SK-N-SH (cell line): ENCODE results near the gene TMEM167A. TPM values are rescaled to one million over a fixed set of nuclear protein-coding genes. Genes with fewer than 3 reads are reported as not detected.

Experiments used
- CTCF ChIA-PET: fragments of 300-600, 350-600 bp; formaldehyde crosslinking; extraction: SDS; loops from one replicate; lab custom pipeline; 2021; lab: Yijun Ruan, JAX
- POLR2A ChIA-PET: fragments of 350-600 bp; sonication (Branson Sonifier 250); formaldehyde crosslinking; extraction: SDS; loops from one replicate; lab custom pipeline; 2020; ENCODE audit warnings: antibody characterized with exemption, inconsistent platforms; lab: Yijun Ruan, JAX
- DNase-seq: peaks from one replicate; pipeline ENCODE4 v3.0.0; 2012
- H2AFZ ChIP-seq: fragments of 200-600 bp; sonication (generic); 2 replicates; pipeline ENCODE4 v1.8.1; 2016; ENCODE audit warnings: antibody characterized with exemption, mild to moderate bottlenecking, low read depth
- H3F3A ChIP-seq: fragments of 200-600 bp; sonication (generic); replicated peaks from 2 replicates; pipeline ENCODE3; 2016; ENCODE audit warnings: antibody characterized with exemption, mild to moderate bottlenecking; ENCODE audit not compliant: insufficient read depth
- H3K27ac ChIP-seq, 2 experiments: fragments of 200-500 bp in 1 of 2; fragments of 200-600 bp in 1 of 2; sonication (Bioruptor generic) in 1 of 2; sonication (generic), shearing (Covaris generic) in 1 of 2; 2 replicates each; pipeline versions ENCODE4 v1.5.1 to v1.6.1; 2014 to 2016; ENCODE audit warnings: low read depth in 2 of 2, inconsistent platforms in 1 of 2, low read length in 1 of 2, mild to moderate bottlenecking in 1 of 2, mixed read lengths in 1 of 2
- H3K27me3 ChIP-seq: fragments of 200-600 bp; sonication (generic), shearing (Covaris generic); 2 replicates; pipeline ENCODE4 v1.6.1; 2016; ENCODE audit warnings: mixed run types; ENCODE audit not compliant: insufficient read depth
- H3K36me3 ChIP-seq, 2 experiments: fragments of 200-500 bp in 1 of 2; fragments of 200-600 bp in 1 of 2; sonication (Bioruptor generic) in 1 of 2; sonication (generic) in 1 of 2; replicated peaks in 1 of 2; 2 replicates each; pipeline versions ENCODE3 to v1.5.1; 2014 to 2016; ENCODE audit warnings: low read length in 1 of 2, mild to moderate bottlenecking in 1 of 2; ENCODE audit not compliant: insufficient read depth in 2 of 2, control insufficient read depth in 1 of 2
- H3K4me1 ChIP-seq, 2 experiments: fragments of 200-500 bp in 1 of 2; fragments of 200-600 bp in 1 of 2; sonication (Bioruptor generic) in 1 of 2; sonication (generic), shearing (Covaris generic) in 1 of 2; 2 replicates each; pipeline versions ENCODE4 v1.5.1 to v1.6.1; 2014 to 2016; ENCODE audit warnings: low read depth in 1 of 2, low read length in 1 of 2, mixed run types in 1 of 2; ENCODE audit not compliant: insufficient read depth in 2 of 2, control insufficient read depth in 1 of 2
- H3K4me2 ChIP-seq: fragments of 200-600 bp; sonication (generic), shearing (Covaris generic); 2 replicates; pipeline ENCODE4 v1.6.1; 2017; ENCODE audit warnings: mixed run types
- H3K4me3 ChIP-seq, 2 experiments: fragments of 200-500 bp in 1 of 2; fragments of 200-600 bp in 1 of 2; sonication (Bioruptor generic) in 1 of 2; sonication (generic), shearing (Covaris generic) in 1 of 2; 2 replicates each; pipeline versions ENCODE4 v1.5.1 to v1.8.1; 2014 to 2016; ENCODE audit warnings: low read depth in 2 of 2, inconsistent platforms in 1 of 2, low read length in 1 of 2, mild to moderate bottlenecking in 1 of 2, mixed read lengths in 1 of 2, moderate library complexity in 1 of 2
- H3K79me2 ChIP-seq: fragments of 200-600 bp; sonication (generic); 2 replicates; pipeline ENCODE4 v1.8.1; 2017; ENCODE audit warnings: mild to moderate bottlenecking; ENCODE audit not compliant: insufficient read depth
- H3K9ac ChIP-seq: fragments of 200-600 bp; sonication (generic); 2 replicates; pipeline ENCODE4 v1.6.1; 2017; ENCODE audit warnings: mixed run types
- H3K9me2 ChIP-seq: fragments of 200-600 bp; sonication (generic); 2 replicates; pipeline ENCODE4 v1.6.1; 2017; ENCODE audit warnings: mixed run types
- H3K9me3 ChIP-seq: fragments of 200-600 bp; sonication (generic); 2 replicates; pipeline ENCODE4 v1.6.1; 2017; ENCODE audit warnings: mixed run types, mild to moderate bottlenecking, moderate library complexity
- H4K20me1 ChIP-seq: fragments of 200-600 bp; sonication (generic); 2 replicates; pipeline ENCODE4 v1.6.1; 2017; ENCODE audit warnings: mild to moderate bottlenecking, mixed run types; ENCODE audit not compliant: insufficient read depth
- CHD2 ChIP-seq: fragments of 150-350 bp; IDR thresholded peaks from 2 replicates; pipeline ENCODE4 v1.6.1; 2018; ENCODE audit warnings: low read length; ENCODE audit not compliant: partially characterized antibody
- EP300 ChIP-seq, 2 experiments: IDR thresholded peaks; 2 replicates each; pipeline versions ENCODE4 v1.4.0 to v1.6.1; 2012; ENCODE audit warnings: borderline replicate concordance in 1 of 2, low read depth in 1 of 2, low read length in 1 of 2
- FOXM1 ChIP-seq: IDR thresholded peaks from 2 replicates; pipeline ENCODE4 v1.4.0; 2012; ENCODE audit warnings: low read depth, mild to moderate bottlenecking
- JUND ChIP-seq: IDR thresholded peaks from 2 replicates; pipeline ENCODE4 v1.4.0; 2012
- NFIC ChIP-seq: IDR thresholded peaks from 2 replicates; pipeline ENCODE4 v1.4.0; 2012; ENCODE audit warnings: borderline replicate concordance
- NRF1 ChIP-seq: IDR thresholded peaks from 2 replicates; pipeline ENCODE4 v1.6.1; 2012; ENCODE audit warnings: low read depth, mild to moderate bottlenecking, low read length
- POLR2AphosphoS5 ChIP-seq: IDR thresholded peaks from 2 replicates; pipeline ENCODE4 v1.6.1; 2012; ENCODE audit warnings: low read depth, low read length
- RCOR1 ChIP-seq: fragments of 150-350 bp; IDR thresholded peaks from 2 replicates; pipeline ENCODE4 v1.6.1; 2017; ENCODE audit warnings: antibody characterized with exemption, low read length
- TAF1 ChIP-seq: IDR thresholded peaks from 2 replicates; pipeline ENCODE4 v1.6.1; 2012; ENCODE audit warnings: low read depth, mild to moderate bottlenecking, low read length, moderate library complexity, borderline replicate concordance
- TCF12 ChIP-seq: IDR thresholded peaks from 2 replicates; pipeline ENCODE4 v1.4.0; 2012
- TEAD4 ChIP-seq: IDR thresholded peaks from 2 replicates; pipeline ENCODE4 v1.4.0; 2012; ENCODE audit warnings: mild to moderate bottlenecking, borderline replicate concordance; ENCODE audit not compliant: insufficient read depth
- WGBS: methylation state at CpG from one replicate; pipeline ENCODE4 v1.1.6; 2017; ENCODE audit warnings: low lambda C conversion rate; 5-methylcytosine and 5-hydroxymethylcytosine counted together
- polyA plus RNA-seq, 3 experiments: library from polyadenylated mRNA; depleted of rRNA; stranded (reverse); fragments of >200 nt; gene quantifications; 2 replicates each; pipeline ENCODE4 v1.2.3, GENCODE V29; 2012
- TF ChIP-seq, protein P1 (sequence below): fragments of 150-350 bp; IDR thresholded peaks from 2 replicates; pipeline ENCODE4 v1.6.1; 2017; ENCODE audit warnings: antibody characterized with exemption, low read length, low read depth, borderline replicate concordance

The TMEM167A gene
- polyA plus RNA-seq, 1 of the 3 experiments (the other 2 are of a cell fraction) = 23.7 TPM

DNA sequence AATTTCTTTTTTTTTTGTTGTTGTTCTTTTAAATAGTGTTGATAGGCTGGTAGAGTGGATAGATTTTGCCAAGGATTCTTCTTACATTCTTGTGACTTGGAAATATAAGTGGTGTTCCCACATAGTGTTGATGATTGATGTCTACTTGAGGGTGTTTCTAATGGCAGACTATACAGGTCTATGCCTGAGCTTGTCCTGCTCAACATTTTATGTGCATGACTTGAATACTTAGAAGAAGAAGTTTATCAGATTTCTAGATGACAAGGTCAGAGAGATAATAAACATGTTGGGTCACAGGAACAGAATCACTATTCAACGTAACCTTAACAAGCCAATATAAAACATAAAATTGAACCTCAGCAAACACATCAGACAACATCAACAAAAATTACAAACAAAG lies 24.3 kb upstream of the TMEM167A start:
- Histone ChIP-seq H3K9me3 (no peaks in the 10 kb centered on the region), H3K9me2 (no peaks in the 10 kb centered on the region), H4K20me1 (no peaks in the 10 kb centered on the region), H2AFZ (no peak overlapping the region), H3K36me3 (peaks cover 0 to 5% of the 10 kb centered on the region in 2 experiments), H3K4me1 (peaks cover 9 to 19% of the 10 kb centered on the region in 2 experiments; a peak in 3 of 4 replicates), H3K4me3 (no peak overlapping the region), H3K79me2 (peaks cover 24% of the 10 kb centered on the region), H3K27me3 (no peaks in the 10 kb centered on the region), H3K27ac (no peak overlapping the region), H3F3A (peaks cover 8% of the 10 kb centered on the region), H3K4me2 (no peak overlapping the region), H3K9ac (no peak overlapping the region)
- ChIA-PET POLR2A (no interaction called here), CTCF (interaction anchor here (1.6 kb wide), 1 partner anchor 84 kb away, joined by 3 read pairs; no protein-coding TSS in a partner anchor)
- WGBS = 94% methylated on average over 1 of the region's 1 CpG
- DNase-seq = no peak
- no peak for TF ChIP-seq TAF1
- TF ChIP-seq, protein P1, sequence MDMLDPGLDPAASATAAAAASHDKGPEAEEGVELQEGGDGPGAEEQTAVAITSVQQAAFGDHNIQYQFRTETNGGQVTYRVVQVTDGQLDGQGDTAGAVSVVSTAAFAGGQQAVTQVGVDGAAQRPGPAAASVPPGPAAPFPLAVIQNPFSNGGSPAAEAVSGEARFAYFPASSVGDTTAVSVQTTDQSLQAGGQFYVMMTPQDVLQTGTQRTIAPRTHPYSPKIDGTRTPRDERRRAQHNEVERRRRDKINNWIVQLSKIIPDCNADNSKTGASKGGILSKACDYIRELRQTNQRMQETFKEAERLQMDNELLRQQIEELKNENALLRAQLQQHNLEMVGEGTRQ = no peak
- no peak for TF ChIP-seq EP300 (IDR thresholded peaks at IDR 0.05; ENCODE audit: borderline replicate concordance in 1 of 2, low read depth in 1 of 2, low read length in 1 of 2)
- no peak for TF ChIP-seq CHD2

DNA sequence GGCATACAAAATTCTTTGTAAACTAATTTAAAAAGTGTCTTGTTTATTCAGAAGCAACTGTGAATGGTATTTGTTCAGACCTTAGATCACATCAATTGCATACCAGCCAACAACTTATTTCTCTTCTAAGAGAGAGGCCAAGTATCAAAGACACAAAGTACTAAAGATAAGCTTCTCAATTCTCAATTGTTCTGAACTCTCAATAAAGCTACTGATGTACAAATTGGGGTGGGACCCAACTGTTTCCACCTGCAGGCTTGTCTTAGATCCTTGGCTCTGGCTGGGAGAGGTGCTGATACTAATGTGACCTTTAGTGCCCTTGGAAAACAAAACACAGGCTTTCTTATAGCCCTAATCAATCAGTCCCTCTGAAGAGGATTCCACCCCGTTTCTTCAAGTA lies 22.3 kb upstream of the TMEM167A start:
- no peaks in the 10 kb centered on the region for H4K20me1 ChIP-seq
- H3K4me2 ChIP-seq = no peak overlapping the region
- no peaks in the 10 kb centered on the region for H3K27me3 ChIP-seq
- DNase-seq = no peak
- H2AFZ ChIP-seq = no peak overlapping the region
- H3F3A ChIP-seq = peaks cover 17% of the 10 kb centered on the region
- ChIA-PET POLR2A (no interaction called here), CTCF (no interaction called here)
- no peaks in the 10 kb centered on the region for H3K36me3 ChIP-seq
- H3K9me2 ChIP-seq = no peaks in the 10 kb centered on the region
- H3K9ac ChIP-seq = no peak overlapping the region
- H3K4me1 ChIP-seq = peaks cover 9 to 24% of the 10 kb centered on the region in 2 experiments; a peak in 3 of 4 replicates
- H3K27ac ChIP-seq = no peak overlapping the region
- H3K9me3 ChIP-seq = no peaks in the 10 kb centered on the region
- H3K79me2 ChIP-seq = peaks cover 24% of the 10 kb centered on the region
- WGBS = 88% methylated on average over 1 of the region's 1 CpG
- TF ChIP-seq RCOR1 (no peak), JUND (no peak), NFIC (no peak), TEAD4 (no peak), NRF1 (no peak), POLR2AphosphoS5 (no peak), FOXM1 (no peak), TCF12 (no peak)
- TF ChIP-seq, protein P1 = no peak
- H3K4me3 ChIP-seq = no peak overlapping the region
